ENCODE measurements around the gene SMIM23.

GRCh38 chr5:171762903-171763302, 22.7 kb upstream of the SMIM23 start:
- TF ChIP-seq ZC3H10 (CRISPR knock-in tag; IDR thresholded peaks at IDR 0.05) = no peak
- no peak for TF ChIP-seq BACH2 (CRISPR knock-in tag; IDR thresholded peaks at IDR 0.05; ENCODE audit: borderline replicate concordance)
- TF ChIP-seq PATZ1 (CRISPR knock-in tag; IDR thresholded peaks at IDR 0.05; ENCODE audit: borderline replicate concordance) = no peak
- no peak for TF ChIP-seq CREB5 (CRISPR knock-in tag; IDR thresholded peaks at IDR 0.05; ENCODE audit: low read depth)

Data from SK-N-SH treated with all-trans-retinoic acid at 6 μM for 48 hours (cell line).